IPS-20b (cell line): Measurements from ENCODE around the gene SRSF10.
A peak's percentile ranks its signal among the peaks of the same experiment; 100 is the strongest.
"Not testable (repeated sequence)": the region's sequence is repeated elsewhere in the genome, so short reads cannot be mapped to it uniquely, and the experiment has no call there.

Source experiments
- H3K27ac ChIP-seq: one replicate; pipeline ENCODE4 v1.5.1; 2013; ENCODE audit warnings: low read length
- H3K27me3 ChIP-seq: 2 replicates; pipeline ENCODE4 v1.6.1; 2013; ENCODE audit warnings: mild to moderate bottlenecking, low read length, inconsistent platforms; ENCODE audit not compliant: insufficient read depth
- H3K36me3 ChIP-seq: 2 replicates; pipeline ENCODE4 v1.6.1; 2013; ENCODE audit warnings: low read depth, mild to moderate bottlenecking, inconsistent platforms, low read length, moderate library complexity; ENCODE audit not compliant: insufficient read depth
- H3K4me1 ChIP-seq: 2 replicates; pipeline ENCODE4 v1.6.1; 2013; ENCODE audit warnings: mild to moderate bottlenecking, control low read depth, inconsistent platforms, low read length, moderate library complexity; ENCODE audit not compliant: insufficient read depth
- H3K4me3 ChIP-seq: 2 replicates; pipeline ENCODE4 v1.5.1; 2013; ENCODE audit warnings: mild to moderate bottlenecking, low read length, inconsistent platforms
- H3K9ac ChIP-seq: 2 replicates; pipeline ENCODE4 v1.6.1; 2013; ENCODE audit warnings: low read depth, mild to moderate bottlenecking, inconsistent platforms, low read length, moderate library complexity
- H3K9me3 ChIP-seq: 2 replicates; pipeline ENCODE4 v1.6.1; 2013; ENCODE audit warnings: mild to moderate bottlenecking, low read depth, low read length, inconsistent platforms; ENCODE audit not compliant: insufficient read depth

Gene SRSF10

DNA sequence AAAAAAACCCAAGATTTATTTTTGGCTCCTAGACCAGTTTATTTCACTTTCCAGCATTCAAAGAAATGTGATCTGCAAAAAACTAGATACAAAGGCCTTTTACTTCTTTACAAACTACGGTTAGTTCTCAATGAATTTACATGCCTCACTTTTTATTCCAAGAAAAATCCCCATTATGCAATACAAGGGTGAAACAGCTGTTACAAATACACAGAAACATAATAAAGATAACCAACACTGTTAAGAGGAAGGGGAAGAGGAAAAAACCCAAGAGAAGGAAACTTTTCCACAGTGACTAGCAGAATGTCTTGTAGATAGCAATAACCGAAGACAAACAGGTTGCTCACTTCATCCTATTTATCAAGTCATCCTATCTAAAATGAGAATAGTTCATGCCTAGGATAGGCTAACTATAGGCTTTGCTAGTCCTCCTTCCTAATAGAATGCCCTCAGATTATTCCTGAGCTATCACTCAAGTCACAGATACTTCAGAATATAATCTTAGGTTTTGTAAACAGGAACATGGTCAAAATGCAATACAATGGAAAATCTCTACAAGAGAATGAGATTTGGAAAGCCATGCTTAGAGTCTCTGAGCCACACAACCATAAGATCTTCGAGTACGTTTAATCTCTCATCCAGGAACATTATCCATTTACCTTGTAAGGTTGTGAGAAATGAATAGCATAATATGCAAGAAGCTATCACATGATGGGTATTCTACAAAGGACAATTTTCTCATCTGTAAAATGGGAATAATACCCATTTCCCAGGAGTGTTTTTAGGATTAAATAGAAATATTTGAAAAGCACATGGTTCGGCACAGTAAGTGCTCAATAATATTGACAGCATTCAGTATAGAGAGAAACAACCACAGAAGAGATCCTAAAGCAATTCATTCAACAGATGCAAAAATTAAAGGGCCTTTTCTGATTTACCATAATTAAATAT lies 15.1 kb downstream of the SRSF10 start:
- Histone ChIP-seq H3K4me1 (no peaks in the 10 kb centered on the region), H3K36me3 (peaks cover 90% of the 10 kb centered on the region), H3K4me3 (no peak overlapping the region), H3K9me3 (no peaks in the 10 kb centered on the region), H3K27ac (no peak overlapping the region), H3K9ac (no peak overlapping the region), H3K27me3 (no peaks in the 10 kb centered on the region)

DNA sequence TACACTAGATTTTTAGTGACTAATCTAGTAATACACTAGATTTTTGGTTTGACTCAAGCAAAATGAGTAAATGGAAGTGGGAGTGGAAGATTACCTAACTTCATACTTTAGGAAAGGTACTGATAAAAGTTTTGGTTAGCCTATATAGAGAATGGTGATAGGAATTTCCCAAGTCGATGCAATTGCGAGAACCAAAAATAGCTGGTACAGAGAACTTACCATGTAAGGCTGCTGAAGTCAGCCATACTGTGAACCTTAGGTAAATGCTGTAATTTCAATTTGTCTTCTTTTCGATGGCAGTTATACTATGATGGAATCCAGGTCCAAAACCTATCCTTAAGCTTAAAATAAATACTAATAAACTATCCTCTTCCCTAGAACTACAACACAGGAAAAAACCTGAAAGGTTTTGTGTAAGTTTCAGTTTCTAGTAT lies 15.9 kb downstream of the SRSF10 start:
- no peak overlapping the region for H3K9ac ChIP-seq
- H3K4me1 ChIP-seq, result no peaks in the 10 kb centered on the region
- H3K27me3 ChIP-seq, result no peaks in the 10 kb centered on the region
- no peaks in the 10 kb centered on the region for H3K9me3 ChIP-seq
- no peak overlapping the region for H3K27ac ChIP-seq
- H3K36me3 ChIP-seq, result peaks cover 82% of the 10 kb centered on the region
- H3K4me3 ChIP-seq, result no peak overlapping the region

DNA sequence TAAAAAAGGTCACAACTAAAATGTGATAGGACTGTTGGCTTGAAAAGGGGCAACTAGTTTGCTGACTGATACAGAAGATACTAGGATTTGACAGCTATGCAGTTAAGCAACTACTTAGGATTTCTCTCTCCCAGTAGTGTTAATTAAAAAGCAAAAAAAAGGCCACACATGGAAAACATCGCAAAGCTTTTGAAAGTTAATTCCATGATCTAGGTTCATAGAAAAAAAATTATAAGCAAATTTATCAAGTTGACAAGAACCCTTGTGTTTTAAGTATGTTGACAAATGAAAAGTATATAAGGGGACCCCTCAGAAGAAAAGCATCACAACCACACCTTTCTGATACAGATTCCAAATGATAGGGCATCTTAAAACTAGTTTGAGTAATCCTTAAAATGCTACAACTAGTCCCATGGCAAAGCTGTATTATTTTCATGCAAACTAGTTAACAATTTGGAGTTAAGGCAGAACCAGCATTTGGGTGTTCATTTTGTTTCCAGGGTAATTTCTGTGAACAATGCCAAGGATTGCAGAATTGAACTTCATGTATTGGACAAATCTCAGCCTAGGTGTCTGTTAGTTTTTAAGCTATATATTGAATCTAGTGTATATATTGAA lies 16.4 kb downstream of the SRSF10 start:
- no peak overlapping the region for H3K27ac ChIP-seq
- no peaks in the 10 kb centered on the region for H3K27me3 ChIP-seq
- no peaks in the 10 kb centered on the region for H3K4me1 ChIP-seq
- no peak overlapping the region for H3K9ac ChIP-seq
- no peaks in the 10 kb centered on the region for H3K9me3 ChIP-seq
- peaks cover 77% of the 10 kb centered on the region for H3K36me3 ChIP-seq
- no peak overlapping the region for H3K4me3 ChIP-seq

DNA sequence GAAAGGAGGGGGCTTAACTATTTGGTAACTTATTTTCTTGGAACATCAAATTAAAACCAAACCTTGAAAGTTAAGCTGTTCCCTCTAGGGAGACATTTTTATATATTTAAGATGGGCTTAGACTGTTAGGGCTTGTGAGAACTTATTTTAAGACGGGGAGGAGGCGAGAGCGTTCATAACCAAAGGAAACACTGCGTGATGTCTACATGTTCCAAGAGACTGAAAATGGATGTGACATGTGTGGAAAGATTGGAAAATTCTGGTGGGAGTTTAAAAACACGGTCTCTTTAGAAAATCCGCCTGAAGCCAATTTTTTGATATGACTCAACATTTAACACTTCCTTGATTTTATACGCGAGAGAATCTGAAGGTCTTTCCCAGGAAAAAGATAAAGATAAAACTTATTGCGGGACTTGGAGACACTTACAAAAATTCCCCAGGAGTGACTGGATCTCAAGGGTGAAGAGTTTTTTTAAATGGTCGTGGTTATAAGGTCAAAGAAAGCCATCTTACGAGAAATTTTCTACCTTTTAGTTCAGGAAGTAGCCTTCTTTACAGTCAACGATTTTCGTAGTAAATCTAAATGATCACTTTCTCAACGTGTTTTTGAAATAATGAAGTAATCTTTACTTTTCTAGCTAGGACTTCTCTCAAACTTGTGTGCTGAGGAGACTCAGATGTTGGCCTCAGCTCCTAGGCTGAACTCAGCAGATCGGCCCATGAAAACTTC lies 19.7 kb downstream of the SRSF10 start:
- no peaks in the 10 kb centered on the region for H3K9me3 ChIP-seq
- H3K27ac ChIP-seq, result peak overlapping the region; percentile 95
- no peaks in the 10 kb centered on the region for H3K4me1 ChIP-seq
- H3K9ac ChIP-seq, result peak overlapping the region; percentile 98
- peaks cover 44% of the 10 kb centered on the region for H3K36me3 ChIP-seq
- no peaks in the 10 kb centered on the region for H3K27me3 ChIP-seq
- H3K4me3 ChIP-seq, result peak overlapping the region; percentile 97

DNA sequence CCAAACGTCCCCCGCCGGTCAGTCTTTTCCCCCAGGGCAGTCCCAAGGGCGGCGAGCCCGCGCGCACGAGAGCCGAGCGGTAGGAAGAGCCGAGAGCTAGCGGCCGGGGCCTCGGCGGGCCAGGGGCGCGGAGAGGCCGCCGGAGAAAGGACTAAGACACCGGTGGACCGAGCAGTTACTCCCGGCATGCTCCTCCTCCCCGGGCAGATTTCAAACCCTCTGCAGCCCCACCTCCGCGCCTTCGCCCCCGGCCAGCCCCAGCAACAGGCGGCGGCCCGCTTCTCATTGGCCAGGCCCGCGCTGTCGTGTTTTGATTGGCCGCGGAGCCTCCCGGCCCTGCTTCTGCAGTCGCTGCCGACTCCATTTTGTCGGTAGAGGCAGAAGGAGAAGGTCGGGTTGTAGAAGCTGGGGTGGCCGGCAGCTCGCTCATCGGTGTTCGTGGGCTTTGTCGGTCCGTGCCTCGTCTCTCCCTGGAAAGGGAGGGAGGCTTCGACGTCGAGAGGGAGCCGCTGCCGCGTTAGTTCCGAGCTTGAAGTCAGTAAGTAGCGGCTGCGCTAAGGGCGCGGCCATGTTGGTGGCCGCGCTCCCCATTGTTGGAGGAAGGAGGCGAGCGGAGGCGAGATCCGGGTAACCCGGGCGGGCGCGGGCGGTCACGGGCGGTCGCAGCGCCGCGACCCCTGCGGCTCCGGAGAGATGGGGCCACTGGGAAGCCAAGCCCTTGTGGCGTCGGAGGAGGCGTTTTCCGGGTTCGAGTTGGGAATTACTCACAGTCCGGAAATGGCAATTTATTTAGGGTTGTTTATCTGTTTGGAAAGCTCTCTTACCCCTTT lies 20.5 kb downstream of the SRSF10 start, which contains the start of gene PNRC2:
PNRC2 (plus strand) TSS at position 368 of the 830 bp plus-strand sequence. CDS start 1,630 bp downstream, outside the sequence.
- Histone ChIP-seq H3K4me1 (no peaks in the 10 kb centered on the region), H3K9ac (peak within 1 kb of the TSS; percentile 98), H3K9me3 (no peaks in the 10 kb centered on the region), H3K4me3 (peak within 1 kb of the TSS; percentile 97), H3K27me3 (no peaks in the 10 kb centered on the region), H3K27ac (peak within 1 kb of the TSS; percentile 99), H3K36me3 (peaks cover 37% of the 10 kb centered on the region)

DNA sequence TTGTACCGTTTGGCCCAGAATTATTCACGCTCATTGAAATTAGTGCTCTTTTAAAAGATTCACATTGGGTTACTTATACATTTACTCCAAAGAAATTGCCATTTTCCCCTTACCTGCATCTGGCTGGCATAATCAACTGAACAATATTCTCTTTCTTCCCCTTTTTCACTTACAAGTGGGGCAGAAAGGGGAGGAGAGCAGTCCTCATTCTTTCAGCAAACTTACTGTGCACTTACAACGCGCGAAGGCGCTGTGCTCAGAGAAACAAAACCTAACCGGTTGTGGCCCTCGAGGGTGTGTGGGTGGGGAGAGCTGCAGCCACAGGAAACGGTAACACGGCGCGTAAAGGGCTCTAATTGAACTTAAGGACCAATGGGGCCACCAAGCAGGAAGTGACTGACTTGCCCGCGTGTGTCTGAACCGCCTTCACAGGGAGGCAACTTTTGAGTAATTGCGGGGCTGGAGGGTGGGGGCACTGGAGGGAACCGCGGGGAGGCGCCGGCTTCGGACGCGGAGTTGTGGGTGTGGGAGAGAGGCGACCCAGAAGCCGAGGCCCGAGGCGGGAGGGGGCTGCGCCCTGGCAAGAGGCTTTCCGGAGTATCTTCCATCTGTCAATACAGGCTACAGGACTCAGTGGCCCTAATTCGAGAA lies 21.2 kb downstream of the SRSF10 start:
- no peaks in the 10 kb centered on the region for H3K4me1 ChIP-seq
- peak overlapping the region; percentile 99 for H3K27ac ChIP-seq
- H3K9me3 ChIP-seq, result no peaks in the 10 kb centered on the region
- peak overlapping the region; percentile 97 for H3K4me3 ChIP-seq
- H3K9ac ChIP-seq, result peak overlapping the region; percentile 98
- H3K36me3 ChIP-seq, result peaks cover 29% of the 10 kb centered on the region
- H3K27me3 ChIP-seq, result no peaks in the 10 kb centered on the region

DNA sequence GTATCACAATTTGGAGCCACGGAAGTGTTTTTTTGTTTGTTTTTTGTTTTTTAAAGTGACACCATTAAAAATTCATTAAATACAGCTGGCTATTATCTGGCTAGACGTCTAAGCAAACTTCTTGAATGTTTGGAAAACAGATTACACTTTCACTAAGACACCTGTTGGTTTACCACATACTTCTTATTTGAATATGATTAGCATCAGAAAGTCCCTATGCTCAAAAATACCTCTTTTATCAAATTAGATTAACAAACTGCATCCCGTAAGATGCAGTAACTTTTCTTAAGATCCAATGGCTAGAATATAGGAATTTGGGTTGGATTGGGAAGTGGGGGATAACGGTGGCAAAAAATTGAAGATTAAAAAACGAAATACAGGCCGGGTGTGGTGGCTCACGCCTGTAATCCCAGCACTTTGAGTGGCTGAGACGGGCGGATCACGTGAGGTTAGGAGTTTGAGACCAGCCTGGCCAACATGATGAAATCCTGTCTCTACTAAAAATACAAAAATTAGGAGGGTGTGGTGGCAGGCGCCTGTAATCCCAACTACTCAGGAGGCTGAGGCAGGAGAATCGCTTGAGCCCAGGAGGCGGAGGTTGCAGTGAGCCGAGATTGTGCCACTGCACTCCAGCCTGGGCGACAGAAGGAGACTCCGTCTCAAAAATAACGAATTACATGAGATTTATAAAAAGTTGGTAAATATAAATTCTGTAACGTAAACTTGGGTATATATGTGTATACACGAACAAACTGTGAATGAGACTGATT lies 21.9 kb downstream of the SRSF10 start:
- H3K9me3 ChIP-seq, H3K27me3 ChIP-seq, H3K4me1 ChIP-seq: not testable (repeated sequence)
- Histone ChIP-seq H3K9ac (peak overlapping the region; percentile 98), H3K27ac (peak overlapping the region; percentile 99), H3K4me3 (peak overlapping the region; percentile 97), H3K36me3 (peaks cover 22% of the 10 kb centered on the region)

DNA sequence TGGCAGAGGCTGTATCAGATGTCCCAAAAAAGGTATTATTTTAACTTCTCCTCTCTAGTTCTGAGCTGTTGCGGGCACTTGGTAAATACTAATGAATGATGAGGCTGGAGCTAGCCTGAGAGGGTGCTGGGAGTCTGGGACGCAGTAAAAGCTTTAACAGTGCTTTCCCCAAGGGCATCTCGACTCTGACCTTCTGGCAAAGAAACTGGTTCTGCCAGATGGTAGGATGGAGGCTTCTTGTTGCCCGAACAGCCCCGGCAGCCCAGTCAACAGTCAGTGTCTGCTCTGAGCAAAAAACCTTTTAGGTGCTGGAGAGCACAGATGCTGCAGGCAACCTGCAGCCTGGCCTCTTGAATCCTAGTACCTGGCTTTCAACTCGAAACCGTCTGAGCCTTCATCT lies 23.0 kb downstream of the SRSF10 start:
- Histone ChIP-seq H3K4me3 (no peak overlapping the region), H3K27me3 (no peaks in the 10 kb centered on the region), H3K9me3 (no peaks in the 10 kb centered on the region), H3K9ac (peak overlapping the region; percentile 11; the same call in 1 of the 2 replicates), H3K36me3 (peaks cover 16% of the 10 kb centered on the region), H3K27ac (no peak overlapping the region), H3K4me1 (no peaks in the 10 kb centered on the region)

DNA sequence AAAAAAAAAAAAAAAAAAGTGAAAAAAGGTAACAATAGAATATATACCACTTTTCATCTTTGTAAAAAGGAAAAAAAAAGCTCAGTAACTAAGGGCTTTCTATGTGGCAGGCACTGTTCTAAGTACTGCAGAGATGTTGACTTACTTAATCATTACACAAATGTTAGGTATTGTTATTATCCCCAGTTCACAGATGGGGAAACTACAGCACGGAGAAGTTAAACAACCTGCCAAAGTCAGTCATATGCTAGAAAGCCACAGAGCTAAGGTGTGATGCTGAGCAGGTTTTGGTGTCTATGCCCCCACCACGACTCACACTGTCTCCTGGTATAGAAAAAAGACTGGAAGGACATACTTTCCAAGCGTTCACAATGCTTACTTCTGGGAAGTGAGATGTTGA lies 27.1 kb downstream of the SRSF10 start:
- no peak overlapping the region for H3K4me3 ChIP-seq
- no peaks in the 10 kb centered on the region for H3K4me1 ChIP-seq

DNA sequence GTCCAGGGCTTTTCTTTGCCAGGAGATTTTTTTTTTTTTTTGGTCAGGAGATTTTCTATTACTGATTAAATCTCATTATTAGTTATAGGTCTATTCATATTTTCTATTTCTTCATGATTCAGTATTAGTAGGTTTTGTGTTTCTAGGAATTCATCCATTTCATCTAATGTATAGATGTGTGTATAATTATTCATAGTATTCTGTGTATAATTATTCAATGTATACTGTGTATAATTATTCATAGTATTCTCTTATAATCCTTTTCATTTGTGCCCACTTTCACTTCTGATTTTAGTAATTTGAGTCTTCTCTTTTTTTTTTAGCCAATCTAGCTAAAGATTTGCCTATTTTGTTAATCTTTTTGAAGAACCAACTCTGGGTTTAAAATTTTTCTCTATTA lies 32.8 kb downstream of the SRSF10 start:
- no peaks in the 10 kb centered on the region for H3K4me1 ChIP-seq
- no peak overlapping the region for H3K9ac ChIP-seq
- H3K36me3 ChIP-seq, result no peaks in the 10 kb centered on the region
- H3K27ac ChIP-seq, result no peak overlapping the region
- no peaks in the 10 kb centered on the region for H3K27me3 ChIP-seq
- H3K9me3 ChIP-seq, result no peaks in the 10 kb centered on the region; the same call in 1 of the 2 replicates
- no peak overlapping the region for H3K4me3 ChIP-seq

More for the DNA sequence above, 27.1 kb downstream of the SRSF10 start:
- Histone ChIP-seq H3K27me3 (no peaks in the 10 kb centered on the region), H3K27ac (no peak overlapping the region), H3K36me3 (no peaks in the 10 kb centered on the region), H3K9ac (no peak overlapping the region), H3K9me3 (no peaks in the 10 kb centered on the region)
